Esophagus squamous epithelium (tissue), 4 donors: Measurements from ENCODE around the gene LRP10.

Experiments used
- CTCF ChIP-seq, 6 experiments: fragments of 450-650 bp in 4 of 6; fragments of 200-600 bp in 2 of 6; sonication (generic) in 2 of 6; IDR thresholded peaks; one replicate each; pipeline ENCODE4 v1.5.1; 2016 to 2019; ENCODE audit warnings: antibody characterized with exemption in 6 of 6, mild to moderate bottlenecking in 4 of 6, moderate library complexity in 4 of 6
- POLR2A ChIP-seq, 4 donors: fragments of 450-650 bp; IDR thresholded peaks; one replicate each; pipeline ENCODE4 v1.6.1; 2017; ENCODE audit warnings: antibody characterized with exemption in 4 of 4, mild to moderate bottlenecking in 4 of 4, moderate library complexity in 3 of 4

GRCh38 chr14:22829661-22830442 lies 41.7 kb upstream of the LRP10 start, which contains the start of gene MRPL52:
- peak in 1 of 6 experiments; percentile 25 for TF ChIP-seq CTCF (IDR thresholded peaks at IDR 0.05)
- TF ChIP-seq POLR2A (IDR thresholded peaks at IDR 0.05) = peak in 1 of 4 donors; percentile 29
